B cell (primary cell): ENCODE results near the gene EPB41L4A.

ENCODE experiments used
- CTCF ChIP-seq: fragments of 200-600 bp; IDR thresholded peaks from one replicate; pipeline ENCODE4 v1.8.0; 2022; ENCODE audit warnings: antibody characterized with exemption, mild to moderate bottlenecking
- EZH2 ChIP-seq: IDR thresholded peaks from 2 replicates; pipeline ENCODE4 v1.6.1; 2012; ENCODE audit warnings: borderline replicate concordance, low read depth, mild to moderate bottlenecking, moderate library complexity, low read length; ENCODE audit not compliant: insufficient read depth, poor library complexity, severe bottlenecking

- TF ChIP-seq CTCF (no peak), EZH2 (no peak)
Observed at GRCh38 chr5:112234000-112234399, 185.1 kb downstream of the EPB41L4A start.
